NK-92 treated with Interleukin-12 subunit alpha and Interleukin-12 subunit beta, amount 100 ng/mL, for 24 hours (cell line): Measurements from ENCODE around the gene CHRNA4.

Experiments used
- DNase-seq: peaks from one replicate; lab custom pipeline; 2025; lab: John Stamatoyannopoulos, UW

Gene CHRNA4

GRCh38 chr20:63320041-63320511, 41.1 kb downstream of the CHRNA4 start:
- no peak for DNase-seq

- DNase-seq = no peak
Measured at GRCh38 chr20:63319164-63320040, 41.7 kb downstream of the CHRNA4 start.

GRCh38 chr20:63318391-63319163, 42.6 kb downstream of the CHRNA4 start:
- no peak for DNase-seq

GRCh38 chr20:63317601-63318291, 43.4 kb downstream of the CHRNA4 start:
- DNase-seq = no peak

GRCh38 chr20:63317061-63317460, 44.1 kb downstream of the CHRNA4 start:
- no peak for DNase-seq

GRCh38 chr20:63316502-63316921, 44.6 kb downstream of the CHRNA4 start:
- DNase-seq = no peak

- DNase-seq = no peak
Measured at GRCh38 chr20:63315731-63316491, 45.2 kb downstream of the CHRNA4 start.

- DNase-seq = no peak
Measured at GRCh38 chr20:63315240-63315689, 45.9 kb downstream of the CHRNA4 start.

GRCh38 chr20:63314566-63315239, 46.4 kb downstream of the CHRNA4 start:
- no peak for DNase-seq

- no peak for DNase-seq
Measured at GRCh38 chr20:63314015-63314471, 47.1 kb downstream of the CHRNA4 start.

GRCh38 chr20:63313349-63314014, 47.7 kb downstream of the CHRNA4 start:
- no peak for DNase-seq

GRCh38 chr20:63312690-63313348, 48.3 kb downstream of the CHRNA4 start:
- no peak for DNase-seq

- no peak for DNase-seq
Measured at GRCh38 chr20:63312273-63312672, 48.9 kb downstream of the CHRNA4 start.

- no peak for DNase-seq
Measured at GRCh38 chr20:63311833-63312243, 49.3 kb downstream of the CHRNA4 start.

GRCh38 chr20:63311186-63311832, 49.8 kb downstream of the CHRNA4 start:
- no peak for DNase-seq

GRCh38 chr20:63310265-63310991, 50.7 kb downstream of the CHRNA4 start:
- no peak for DNase-seq

- DNase-seq = no peak
Measured at GRCh38 chr20:63309261-63310071, 51.7 kb downstream of the CHRNA4 start.
